H1 (cell line): ENCODE measurements around the gene CACNG6. TPM values are rescaled to one million over a fixed set of nuclear protein-coding genes. Genes with fewer than 3 reads are reported as not detected.

ENCODE experiments used
- CTCF ChIA-PET: fragments of 300-600 bp; sonication (Branson Sonifier 250); formaldehyde crosslinking; loops from one replicate; lab custom pipeline; 2021; ENCODE audit not compliant: partially characterized antibody; lab: Charles Lee
- POLR2A ChIA-PET: fragments of 300-600 bp; sonication (Branson Sonifier 250); formaldehyde crosslinking; loops from one replicate; lab custom pipeline; 2021; ENCODE audit warnings: inconsistent platforms; ENCODE audit not compliant: partially characterized antibody; lab: Charles Lee
- DNase-seq, 2 experiments: peaks; one replicate each; pipeline versions ENCODE4 v3.0.0 to v3.0.0-alpha.2; 2010 to 2022; ENCODE audit warnings: low spot score in 2 of 2, low read depth in 1 of 2, mixed read lengths in 1 of 2
- FAIRE-seq: peaks from 2 replicates; lab custom pipeline; 2011; peaks lifted over from hg19 to GRCh38; lab: Jason Lieb, UNC
- H2AFZ ChIP-seq: 2 replicates; pipeline ENCODE4 v1.8.1; 2012; ENCODE audit warnings: low read length, inconsistent platforms
- H2AK5ac ChIP-seq: 2 replicates; pipeline ENCODE4 v1.6.1; 2013; ENCODE audit warnings: low read depth, low read length
- H2BK120ac ChIP-seq: replicated peaks from 2 replicates; pipeline ENCODE3; 2013; ENCODE audit warnings: low read depth, low read length, inconsistent platforms
- H2BK12ac ChIP-seq: 2 replicates; pipeline ENCODE4 v1.6.1; 2013; ENCODE audit warnings: low read depth, low read length
- H2BK15ac ChIP-seq: 2 replicates; pipeline ENCODE4 v1.6.1; 2013; ENCODE audit warnings: low read length
- H2BK20ac ChIP-seq: 2 replicates; pipeline ENCODE4 v1.6.1; 2013; ENCODE audit warnings: low read length
- H2BK5ac ChIP-seq: 2 replicates; pipeline ENCODE4 v1.6.1; 2013; ENCODE audit warnings: low read depth, low read length
- H3K14ac ChIP-seq: 2 replicates; pipeline ENCODE4 v1.6.1; 2013; ENCODE audit warnings: inconsistent platforms; ENCODE audit not compliant: insufficient read length
- H3K18ac ChIP-seq: 2 replicates; pipeline ENCODE4 v1.6.1; 2013; ENCODE audit warnings: low read length; ENCODE audit errors: extremely low read depth
- H3K23ac ChIP-seq: 2 replicates; pipeline ENCODE4 v1.6.1; 2013; ENCODE audit warnings: inconsistent platforms; ENCODE audit not compliant: insufficient read length
- H3K23me2 ChIP-seq: 2 replicates; pipeline ENCODE4 v1.6.1; 2013; ENCODE audit warnings: low read depth, low read length
- H3K27ac ChIP-seq: 2 replicates; pipeline ENCODE4 v1.6.1; 2011; ENCODE audit warnings: low read depth, low read length, inconsistent platforms
- H3K27me3 ChIP-seq, 4 experiments: replicated peaks in 1 of 4; 1 replicate in 1 of 4; 2 replicates in 3 of 4; pipeline versions ENCODE4 v1.6.1 to v1.8.1; 2011 to 2013; ENCODE audit warnings: low read length in 3 of 4, mild to moderate bottlenecking in 3 of 4, inconsistent platforms in 2 of 4, mixed read lengths in 2 of 4, moderate library complexity in 1 of 4; ENCODE audit not compliant: control insufficient read depth in 3 of 4, insufficient read depth in 3 of 4; ENCODE audit errors: extremely low read depth in 1 of 4
- H3K36me3 ChIP-seq, 4 experiments: 2 replicates each; pipeline versions ENCODE4 v1.6.1 to v1.8.1; 2011 to 2013; ENCODE audit warnings: mild to moderate bottlenecking in 4 of 4, low read length in 3 of 4, moderate library complexity in 2 of 4, control low read depth in 1 of 4, inconsistent platforms in 1 of 4; ENCODE audit not compliant: insufficient read depth in 4 of 4, control insufficient read depth in 2 of 4
- H3K4ac ChIP-seq: replicated peaks from 2 replicates; pipeline ENCODE3; 2013; ENCODE audit warnings: low read length, low read depth, mixed read lengths, inconsistent platforms; ENCODE audit not compliant: insufficient read length
- H3K4me1 ChIP-seq, 4 experiments: replicated peaks in 1 of 4; 1 replicate in 1 of 4; 2 replicates in 3 of 4; pipeline versions ENCODE4 v1.6.1 to v1.8.1; 2011 to 2013; ENCODE audit warnings: low read length in 3 of 4, inconsistent platforms in 2 of 4, mixed read lengths in 1 of 4; ENCODE audit not compliant: insufficient read depth in 4 of 4, control insufficient read depth in 3 of 4
- H3K4me2 ChIP-seq, 2 experiments: 2 replicates each; pipeline versions ENCODE4 v1.6.1 to v1.8.1; 2011 to 2013; ENCODE audit warnings: low read depth in 2 of 2, low read length in 2 of 2, control low read depth in 1 of 2, inconsistent platforms in 1 of 2, mild to moderate bottlenecking in 1 of 2; ENCODE audit not compliant: insufficient read depth in 1 of 2
- H3K4me3 ChIP-seq, 4 experiments: fragments of 200-600, 300-600 bp in 1 of 4; sonication (generic), shearing (Covaris generic), sonication (Bioruptor Twin) in 1 of 4; 2 replicates each; pipeline versions ENCODE4 v1.5.1 to v1.8.1; 2011 to 2016; ENCODE audit warnings: low read length in 4 of 4, low read depth in 3 of 4, control low read depth in 2 of 4, inconsistent platforms in 2 of 4, mild to moderate bottlenecking in 2 of 4, mixed read lengths in 1 of 4, moderate library complexity in 1 of 4; ENCODE audit not compliant: insufficient read depth in 2 of 4; ENCODE audit errors: extremely low read depth in 1 of 4
- H3K56ac ChIP-seq: replicated peaks from 2 replicates; pipeline ENCODE3; 2013; ENCODE audit warnings: low read depth, mild to moderate bottlenecking, mixed read lengths, low read length, inconsistent platforms; ENCODE audit not compliant: insufficient read length
- H3K79me1 ChIP-seq: 2 replicates; pipeline ENCODE4 v1.6.1; 2013; ENCODE audit warnings: low read depth, low read length, control low read depth
- H3K79me2 ChIP-seq, 2 experiments: 2 replicates each; pipeline versions ENCODE4 v1.6.1 to v1.8.1; 2012 to 2013; ENCODE audit warnings: low read length in 2 of 2, mild to moderate bottlenecking in 2 of 2, inconsistent platforms in 1 of 2; ENCODE audit not compliant: insufficient read depth in 2 of 2, control insufficient read depth in 1 of 2
- H3K9ac ChIP-seq, 4 experiments: replicated peaks in 1 of 4; 1 replicate in 1 of 4; 2 replicates in 3 of 4; pipeline versions ENCODE4 v1.6.1 to v1.8.1; 2011 to 2013; ENCODE audit warnings: low read depth in 3 of 4, low read length in 3 of 4, control low read depth in 2 of 4, mild to moderate bottlenecking in 2 of 4, moderate library complexity in 2 of 4, inconsistent platforms in 1 of 4; ENCODE audit errors: extremely low read depth in 1 of 4
- H3K9me3 ChIP-seq, 2 experiments: 2 replicates each; pipeline versions ENCODE4 v1.6.1 to v1.8.1; 2012 to 2013; ENCODE audit warnings: mild to moderate bottlenecking in 2 of 2, moderate library complexity in 2 of 2, control low read depth in 1 of 2, inconsistent platforms in 1 of 2, low read depth in 1 of 2, low read length in 1 of 2, mixed read lengths in 1 of 2; ENCODE audit not compliant: insufficient read depth in 2 of 2
- H4K20me1 ChIP-seq, 2 experiments: replicated peaks in 1 of 2; 2 replicates each; pipeline versions ENCODE3 to v1.8.1; 2011 to 2013; ENCODE audit warnings: inconsistent platforms in 2 of 2, low read length in 2 of 2, mild to moderate bottlenecking in 1 of 2; ENCODE audit not compliant: insufficient read depth in 2 of 2, control insufficient read depth in 1 of 2
- H4K5ac ChIP-seq: 2 replicates; pipeline ENCODE4 v1.6.1; 2013; ENCODE audit warnings: low read length, low read depth, mixed read lengths, inconsistent platforms; ENCODE audit not compliant: insufficient read length
- H4K8ac ChIP-seq: 2 replicates; pipeline ENCODE4 v1.8.0; 2013; ENCODE audit warnings: mild to moderate bottlenecking, moderate library complexity, low read length, inconsistent platforms; ENCODE audit not compliant: insufficient read depth; ENCODE audit errors: extremely low read depth
- H4K91ac ChIP-seq: replicated peaks from 2 replicates; pipeline ENCODE3; 2013; ENCODE audit warnings: low read length, mixed read lengths, inconsistent platforms; ENCODE audit not compliant: insufficient read length
- BCL11A ChIP-seq, 2 experiments: IDR thresholded peaks; one replicate each; pipeline ENCODE4 v1.6.1; 2011; ENCODE audit warnings: low read depth in 2 of 2, low read length in 2 of 2, mild to moderate bottlenecking in 2 of 2
- CREB1 ChIP-seq: IDR thresholded peaks from 2 replicates; pipeline ENCODE4 v1.6.1; 2012; ENCODE audit warnings: inconsistent platforms
- KDM4A ChIP-seq: IDR thresholded peaks from one replicate; pipeline ENCODE4 v1.7.1; 2012; ENCODE audit warnings: low read depth, mild to moderate bottlenecking, moderate library complexity, low read length, inconsistent platforms; ENCODE audit not compliant: severe bottlenecking
- MAFK ChIP-seq: IDR thresholded peaks from 2 replicates; pipeline ENCODE4 v1.6.1; 2012; ENCODE audit warnings: low read depth, mild to moderate bottlenecking, improper control_type of control experiment, low read length
- NRF1 ChIP-seq: IDR thresholded peaks from 2 replicates; pipeline ENCODE4 v1.6.1; 2011; ENCODE audit warnings: mild to moderate bottlenecking, low read depth, low read length, improper control_type of control experiment
- PHF8 ChIP-seq: fragments of 200-600 bp; sonication (generic); conservative IDR thresholded peaks from 2 replicates; pipeline ENCODE4 v1.7.1; 2012; ENCODE audit warnings: low read depth, mild to moderate bottlenecking, inconsistent platforms, low read length, moderate library complexity
- POLR2AphosphoS5 ChIP-seq: IDR thresholded peaks from 2 replicates; pipeline ENCODE4 v1.6.1; 2011; ENCODE audit warnings: low read depth, low read length
- RAD21 ChIP-seq, 2 experiments: IDR thresholded peaks in 1 of 2; conservative IDR thresholded peaks in 1 of 2; 2 replicates each; pipeline ENCODE4 v1.6.1; 2011; ENCODE audit warnings: low read depth in 2 of 2, low read length in 2 of 2, improper control_type of control experiment in 1 of 2, inconsistent platforms in 1 of 2, mild to moderate bottlenecking in 1 of 2, moderate library complexity in 1 of 2
- SP2 ChIP-seq: IDR thresholded peaks from 2 replicates; pipeline ENCODE4 v1.6.1; 2012; ENCODE audit warnings: mild to moderate bottlenecking, low read length, inconsistent platforms
- TAF1 ChIP-seq: IDR thresholded peaks from 2 replicates; pipeline ENCODE4 v1.6.1; 2011; ENCODE audit warnings: mild to moderate bottlenecking, low read depth, low read length
- TCF12 ChIP-seq: IDR thresholded peaks from 2 replicates; pipeline ENCODE4 v1.6.1; 2011; ENCODE audit warnings: low read depth, mild to moderate bottlenecking, low read length
- YY1 ChIP-seq: IDR thresholded peaks from 2 replicates; pipeline ENCODE4 v1.6.1; 2011; ENCODE audit warnings: low read depth, mild to moderate bottlenecking, low read length
- ZNF274 ChIP-seq: IDR thresholded peaks from 2 replicates; pipeline ENCODE4 v1.7.0; 2012; ENCODE audit warnings: low read length, borderline replicate concordance; ENCODE audit errors: extremely low read depth
- WGBS, 2 experiments: shearing (Covaris generic) in 1 of 2; methylation state at CpG; one replicate each; pipeline versions ENCODE4 v1.1.6 to v1.1.7; 2013 to 2015; ENCODE audit warnings: low lambda C conversion rate in 2 of 2, mixed read lengths in 2 of 2, inconsistent platforms in 1 of 2, low coverage in 1 of 2, missing lambda C conversion rate in 1 of 2; ENCODE audit not compliant: insufficient replicate concordance in 2 of 2, insufficient coverage in 1 of 2, insufficient read length in 1 of 2; ENCODE audit errors: extremely low coverage in 1 of 2, missing lambda C conversion rate in 1 of 2; 5-methylcytosine and 5-hydroxymethylcytosine counted together
- polyA plus RNA-seq, 7 experiments: library from polyadenylated mRNA; depleted of rRNA in 3 of 7; stranded (reverse) in 5 of 7; unstranded in 2 of 7; fragments of >200 nt in 5 of 7; fragments of 200-250 nt in 2 of 7; gene quantifications; 1 replicate in 5 of 7; 2 replicates in 1 of 7; 4 replicates in 1 of 7; pipeline versions ENCODE4 v1.2.1 to v1.2.3, GENCODE V29; 2011 to 2013; ENCODE audit warnings: missing spikeins in 2 of 7, mixed read lengths in 2 of 7
- total RNA-seq: library from RNA; stranded (reverse); fragmentation: NEBNext Ultra II Directional; extraction: Animal tissue kit (Norgen Biotek cat#: 25700); gene quantifications from 2 replicates; pipeline ENCODE4 v1.2.1, GENCODE V29; 2021
- TF ChIP-seq, protein P1 (sequence below): IDR thresholded peaks from 2 replicates; pipeline ENCODE4 v1.6.1; 2012; ENCODE audit warnings: inconsistent platforms

Gene CACNG6
- total and polyA plus RNA-seq, 2 of the 8 experiments (the other 6 are each of a cell fraction or from before 2014, with no cell fraction given), result 1.2 to 1.6 TPM

DNA sequence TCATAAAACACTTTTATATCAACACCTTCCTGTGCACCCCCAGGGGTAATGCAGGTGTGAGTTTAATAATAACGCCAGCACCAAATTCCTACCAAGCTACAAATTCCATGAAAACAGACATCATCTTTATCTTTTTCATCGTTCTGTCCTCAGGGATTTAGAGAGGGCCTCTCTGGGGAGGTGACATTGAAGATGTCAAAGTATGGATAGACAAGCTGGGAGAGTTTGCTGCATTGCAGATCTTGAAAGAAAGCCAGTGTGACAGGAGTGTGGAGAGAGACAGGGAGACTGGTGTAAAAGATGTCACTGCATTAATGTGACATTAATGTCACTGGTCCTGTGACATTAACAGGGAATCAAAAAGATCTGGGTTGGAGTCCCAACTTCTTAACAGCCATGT is 10.1 kb downstream of the CACNG6 start:
- CTCF ChIA-PET, result interaction anchor here (1.4 to 1.8 kb wide), 4 partner anchors 22 to 89 kb away, joined by 3 to 8 read pairs (median 6); no protein-coding TSS in a partner anchor
- no peak for TF ChIP-seq KDM4A
- TF ChIP-seq MAFK, result no peak
- TF ChIP-seq, protein P1, sequence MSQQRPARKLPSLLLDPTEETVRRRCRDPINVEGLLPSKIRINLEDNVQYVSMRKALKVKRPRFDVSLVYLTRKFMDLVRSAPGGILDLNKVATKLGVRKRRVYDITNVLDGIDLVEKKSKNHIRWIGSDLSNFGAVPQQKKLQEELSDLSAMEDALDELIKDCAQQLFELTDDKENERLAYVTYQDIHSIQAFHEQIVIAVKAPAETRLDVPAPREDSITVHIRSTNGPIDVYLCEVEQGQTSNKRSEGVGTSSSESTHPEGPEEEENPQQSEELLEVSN, result no peak
- TF ChIP-seq CREB1, result no peak
- TF ChIP-seq POLR2AphosphoS5, result no peak
- TF ChIP-seq RAD21 (IDR thresholded peaks at IDR 0.05 in 1 of 2, conservative IDR thresholded peaks at IDR 0.05 in 1 of 2; ENCODE audit: low read depth in 2 of 2, low read length in 2 of 2), result no peak
- no peak for TF ChIP-seq PHF8
- TF ChIP-seq NRF1, result no peak
- no peak for TF ChIP-seq BCL11A (IDR thresholded peaks at IDR 0.05; ENCODE audit: low read depth in 2 of 2, low read length in 2 of 2)
- TF ChIP-seq ZNF274, result no peak
- TF ChIP-seq TAF1, result no peak
- TF ChIP-seq YY1, result no peak
- no peak for TF ChIP-seq TCF12
- no peak for TF ChIP-seq SP2

More for the DNA sequence above, 10.1 kb downstream of the CACNG6 start:
- H2BK120ac ChIP-seq, result no peak overlapping the region
- H4K5ac ChIP-seq, result no peak overlapping the region
- peaks cover 0 to 12% (median 4%) of the 10 kb centered on the region in 4 experiments; a peak in 4 of 7 replicates for H3K27me3 ChIP-seq
- 0 out of 2 replicates have a peak overlapping the region, but pooled peaks have one; percentile 88 for H2BK15ac ChIP-seq
- no peak overlapping the region for H3K4me3 ChIP-seq
- H2AK5ac ChIP-seq, result no peak overlapping the region
- no peaks in the 10 kb centered on the region for H3K36me3 ChIP-seq
- H3K4me2 ChIP-seq, result no peak overlapping the region
- H3K18ac ChIP-seq, result no peak overlapping the region
- no peak overlapping the region for H3K27ac ChIP-seq
- no peak overlapping the region for H3K4ac ChIP-seq
- POLR2A ChIA-PET, result interaction anchor here (2.4 kb wide), 1 partner anchor 9 kb away, joined by 11 read pairs; the partner anchor contains the start of gene CACNG6
- no peak overlapping the region for H3K14ac ChIP-seq
- no peaks in the 10 kb centered on the region for H3K79me2 ChIP-seq
- WGBS, 2 experiments, result 86% methylated on average over 2 of the region's 2 CpGs; no CpG with 5 or more reads in 1 of the 2 experiments
- H3K23me2 ChIP-seq, result no peaks in the 10 kb centered on the region; the same call in 1 of the 2 replicates
- no peak for FAIRE-seq
- H2AFZ ChIP-seq, result no peak overlapping the region
- H2BK12ac ChIP-seq, result no peak overlapping the region
- no peak for DNase-seq
- no peak overlapping the region for H2BK20ac ChIP-seq
- no peak overlapping the region for H4K91ac ChIP-seq
- H2BK5ac ChIP-seq, result no peak overlapping the region
- no peaks in the 10 kb centered on the region for H4K20me1 ChIP-seq
- H3K4me1 ChIP-seq, result peaks cover 0 to 6% (median 0%) of the 10 kb centered on the region in 4 experiments; a peak in 2 of 7 replicates
- H3K56ac ChIP-seq, result no peak overlapping the region
- no peak overlapping the region for H3K23ac ChIP-seq
- no peaks in the 10 kb centered on the region for H3K79me1 ChIP-seq
- no peak overlapping the region for H3K9ac ChIP-seq
- no peak overlapping the region for H4K8ac ChIP-seq
- no peaks in the 10 kb centered on the region for H3K9me3 ChIP-seq
